ENCODE results near the gene ALKAL2. TPM values are rescaled to one million over a fixed set of nuclear protein-coding genes. Genes with fewer than 3 reads are reported as not detected.

The ALKAL2 gene
- total and polyA plus RNA-seq, 2 of the 13 experiments (the other 11 are each of a cell fraction or from before 2014, with no cell fraction given): 0.22 to 1.7 TPM

- TF ChIP-seq ZNF549 (CRISPR knock-in tag; IDR thresholded peaks at IDR 0.05): no peak
- TF ChIP-seq ZNF496 (CRISPR knock-in tag; IDR thresholded peaks at IDR 0.05; ENCODE audit: insufficient replicate concordance): no peak
- TF ChIP-seq, protein P1, sequence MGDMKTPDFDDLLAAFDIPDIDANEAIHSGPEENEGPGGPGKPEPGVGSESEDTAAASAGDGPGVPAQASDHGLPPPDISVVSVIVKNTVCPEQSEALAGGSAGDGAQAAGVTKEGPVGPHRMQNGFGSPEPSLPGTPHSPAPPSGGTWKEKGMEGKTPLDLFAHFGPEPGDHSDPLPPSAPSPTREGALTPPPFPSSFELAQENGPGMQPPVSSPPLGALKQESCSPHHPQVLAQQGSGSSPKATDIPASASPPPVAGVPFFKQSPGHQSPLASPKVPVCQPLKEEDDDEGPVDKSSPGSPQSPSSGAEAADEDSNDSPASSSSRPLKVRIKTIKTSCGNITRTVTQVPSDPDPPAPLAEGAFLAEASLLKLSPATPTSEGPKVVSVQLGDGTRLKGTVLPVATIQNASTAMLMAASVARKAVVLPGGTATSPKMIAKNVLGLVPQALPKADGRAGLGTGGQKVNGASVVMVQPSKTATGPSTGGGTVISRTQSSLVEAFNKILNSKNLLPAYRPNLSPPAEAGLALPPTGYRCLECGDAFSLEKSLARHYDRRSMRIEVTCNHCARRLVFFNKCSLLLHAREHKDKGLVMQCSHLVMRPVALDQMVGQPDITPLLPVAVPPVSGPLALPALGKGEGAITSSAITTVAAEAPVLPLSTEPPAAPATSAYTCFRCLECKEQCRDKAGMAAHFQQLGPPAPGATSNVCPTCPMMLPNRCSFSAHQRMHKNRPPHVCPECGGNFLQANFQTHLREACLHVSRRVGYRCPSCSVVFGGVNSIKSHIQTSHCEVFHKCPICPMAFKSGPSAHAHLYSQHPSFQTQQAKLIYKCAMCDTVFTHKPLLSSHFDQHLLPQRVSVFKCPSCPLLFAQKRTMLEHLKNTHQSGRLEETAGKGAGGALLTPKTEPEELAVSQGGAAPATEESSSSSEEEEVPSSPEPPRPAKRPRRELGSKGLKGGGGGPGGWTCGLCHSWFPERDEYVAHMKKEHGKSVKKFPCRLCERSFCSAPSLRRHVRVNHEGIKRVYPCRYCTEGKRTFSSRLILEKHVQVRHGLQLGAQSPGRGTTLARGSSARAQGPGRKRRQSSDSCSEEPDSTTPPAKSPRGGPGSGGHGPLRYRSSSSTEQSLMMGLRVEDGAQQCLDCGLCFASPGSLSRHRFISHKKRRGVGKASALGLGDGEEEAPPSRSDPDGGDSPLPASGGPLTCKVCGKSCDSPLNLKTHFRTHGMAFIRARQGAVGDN (CRISPR knock-in tag; IDR thresholded peaks at IDR 0.05): peak; percentile 92
- TF ChIP-seq BATF2 (CRISPR knock-in tag; IDR thresholded peaks at IDR 0.05): no peak
- peak; percentile 50 for TF ChIP-seq SAP130 (CRISPR knock-in tag; IDR thresholded peaks at IDR 0.05; ENCODE audit: low read depth)
- TF ChIP-seq CREB3 (CRISPR knock-in tag; IDR thresholded peaks at IDR 0.05): no peak
- peak; percentile 11; the same call in 1 of the 2 replicates for TF ChIP-seq MEF2D (CRISPR knock-in tag; IDR thresholded peaks at IDR 0.05)
- TF ChIP-seq TOPORS (CRISPR knock-in tag; IDR thresholded peaks at IDR 0.05): peak; percentile 45; the same call in 1 of the 2 replicates
- peak; percentile 90; the same call in 1 of the 2 replicates for TF ChIP-seq ZNF501 (CRISPR knock-in tag; IDR thresholded peaks at IDR 0.05)
- no peak for TF ChIP-seq ZNF432 (CRISPR knock-in tag; IDR thresholded peaks at IDR 0.05; ENCODE audit: borderline replicate concordance)
- TF ChIP-seq, protein P2, sequence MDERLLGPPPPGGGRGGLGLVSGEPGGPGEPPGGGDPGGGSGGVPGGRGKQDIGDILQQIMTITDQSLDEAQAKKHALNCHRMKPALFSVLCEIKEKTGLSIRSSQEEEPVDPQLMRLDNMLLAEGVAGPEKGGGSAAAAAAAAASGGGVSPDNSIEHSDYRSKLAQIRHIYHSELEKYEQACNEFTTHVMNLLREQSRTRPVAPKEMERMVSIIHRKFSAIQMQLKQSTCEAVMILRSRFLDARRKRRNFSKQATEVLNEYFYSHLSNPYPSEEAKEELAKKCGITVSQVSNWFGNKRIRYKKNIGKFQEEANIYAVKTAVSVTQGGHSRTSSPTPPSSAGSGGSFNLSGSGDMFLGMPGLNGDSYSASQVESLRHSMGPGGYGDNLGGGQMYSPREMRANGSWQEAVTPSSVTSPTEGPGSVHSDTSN (CRISPR knock-in tag; IDR thresholded peaks at IDR 0.05): no peak
- peak; percentile 54; the same call in 1 of the 2 replicates for TF ChIP-seq ZNF274 (CRISPR knock-in tag; IDR thresholded peaks at IDR 0.05)
- TF ChIP-seq FOXK2 (IDR thresholded peaks at IDR 0.05): no peak
- TF ChIP-seq HOXA5 (CRISPR knock-in tag; IDR thresholded peaks at IDR 0.05): no peak
- TF ChIP-seq ZNF703 (CRISPR knock-in tag; IDR thresholded peaks at IDR 0.05; ENCODE audit: borderline replicate concordance): no peak
- no peak for TF ChIP-seq HMG20A (CRISPR knock-in tag; IDR thresholded peaks at IDR 0.05; ENCODE audit: borderline replicate concordance)
- TF ChIP-seq, protein P3, sequence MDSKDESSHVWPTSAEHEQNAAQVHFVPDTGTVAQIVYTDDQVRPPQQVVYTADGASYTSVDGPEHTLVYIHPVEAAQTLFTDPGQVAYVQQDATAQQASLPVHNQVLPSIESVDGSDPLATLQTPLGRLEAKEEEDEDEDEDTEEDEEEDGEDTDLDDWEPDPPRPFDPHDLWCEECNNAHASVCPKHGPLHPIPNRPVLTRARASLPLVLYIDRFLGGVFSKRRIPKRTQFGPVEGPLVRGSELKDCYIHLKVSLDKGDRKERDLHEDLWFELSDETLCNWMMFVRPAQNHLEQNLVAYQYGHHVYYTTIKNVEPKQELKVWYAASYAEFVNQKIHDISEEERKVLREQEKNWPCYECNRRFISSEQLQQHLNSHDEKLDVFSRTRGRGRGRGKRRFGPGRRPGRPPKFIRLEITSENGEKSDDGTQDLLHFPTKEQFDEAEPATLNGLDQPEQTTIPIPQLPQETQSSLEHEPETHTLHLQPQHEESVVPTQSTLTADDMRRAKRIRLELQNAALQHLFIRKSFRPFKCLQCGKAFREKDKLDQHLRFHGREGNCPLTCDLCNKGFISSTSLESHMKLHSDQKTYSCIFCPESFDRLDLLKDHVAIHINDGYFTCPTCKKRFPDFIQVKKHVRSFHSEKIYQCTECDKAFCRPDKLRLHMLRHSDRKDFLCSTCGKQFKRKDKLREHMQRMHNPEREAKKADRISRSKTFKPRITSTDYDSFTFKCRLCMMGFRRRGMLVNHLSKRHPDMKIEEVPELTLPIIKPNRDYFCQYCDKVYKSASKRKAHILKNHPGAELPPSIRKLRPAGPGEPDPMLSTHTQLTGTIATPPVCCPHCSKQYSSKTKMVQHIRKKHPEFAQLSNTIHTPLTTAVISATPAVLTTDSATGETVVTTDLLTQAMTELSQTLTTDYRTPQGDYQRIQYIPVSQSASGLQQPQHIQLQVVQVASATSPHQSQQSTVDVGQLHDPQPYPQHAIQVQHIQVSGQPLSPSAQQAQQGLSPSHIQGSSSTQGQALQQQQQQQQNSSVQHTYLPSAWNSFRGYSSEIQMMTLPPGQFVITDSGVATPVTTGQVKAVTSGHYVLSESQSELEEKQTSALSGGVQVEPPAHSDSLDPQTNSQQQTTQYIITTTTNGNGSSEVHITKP (CRISPR knock-in tag; IDR thresholded peaks at IDR 0.05; ENCODE audit: low read depth): no peak
- TF ChIP-seq HNRNPH1 (optimal IDR thresholded peaks at IDR 0.05; ENCODE audit: low read depth, low read length): no peak
- TF ChIP-seq ZNF772 (CRISPR knock-in tag; IDR thresholded peaks at IDR 0.05): no peak
- TF ChIP-seq MYC (CRISPR knock-in tag; IDR thresholded peaks at IDR 0.05; ENCODE audit: borderline replicate concordance): 0 out of 2 replicates have a peak, but pooled peaks have one; percentile 43
These were observed 1.6 kb upstream of the ALKAL2 start (continued) for GRCh38 chr2:289362-290089.

Data from HepG2 (cell line).